Activated T-helper 2 cell treated with anti-CD3 and anti-CD28 coated beads, Interferon-gamma antibody, Interleukin-2, Interleukin-4, amounts not matched to agents 10 μg/mL and 5 μg/mL and 100 μg/mL, durations not matched to agents 14 hours and 24 hours and 36 hours (primary cell): Measurements from ENCODE around the gene C7orf57. TPM values are rescaled to one million over a fixed set of nuclear protein-coding genes. Genes with fewer than 3 reads are reported as not detected.
"Not testable (repeated sequence)": the region's sequence is repeated elsewhere in the genome, so short reads cannot be mapped to it uniquely, and the experiment has no call there.

Experiments used
- DNase-seq: peaks from one replicate; pipeline ENCODE4 v3.0.0; 2021; ENCODE audit warnings: low spot score
- H3K27ac Mint-ChIP-seq: one replicate; pipeline ENCODE4 v1.8.0; 2021; ENCODE audit warnings: mixed read lengths
- H3K27me3 Mint-ChIP-seq: one replicate; pipeline ENCODE4 v1.8.0; 2021; ENCODE audit warnings: low read depth, mixed read lengths
- H3K36me3 Mint-ChIP-seq: one replicate; pipeline ENCODE4 v1.8.0; 2021; ENCODE audit warnings: low read depth, mixed read lengths
- H3K4me1 Mint-ChIP-seq: one replicate; pipeline ENCODE4 v1.8.0; 2021; ENCODE audit warnings: low read depth, mixed read lengths
- H3K4me3 Mint-ChIP-seq: one replicate; pipeline ENCODE4 v1.8.0; 2021; ENCODE audit warnings: low read depth, mild to moderate bottlenecking, moderate library complexity, mixed read lengths
- H3K9me3 Mint-ChIP-seq: one replicate; pipeline ENCODE4 v1.8.0; 2021; ENCODE audit warnings: mixed read lengths
- intact Hi-C: fragments of 100-400 bp; cut with micrococcal nuclease; formaldehyde crosslinking; loops from one replicate; pipeline ENCODE4 v1.15.1; 2023
- total RNA-seq: library from RNA; stranded (reverse); gene quantifications from 2 replicates; pipeline ENCODE4 v1.2.3, GENCODE V29; 2022

The C7orf57 gene
- total RNA-seq, 1 donor from 2014 or later, result 0.11 TPM

DNA sequence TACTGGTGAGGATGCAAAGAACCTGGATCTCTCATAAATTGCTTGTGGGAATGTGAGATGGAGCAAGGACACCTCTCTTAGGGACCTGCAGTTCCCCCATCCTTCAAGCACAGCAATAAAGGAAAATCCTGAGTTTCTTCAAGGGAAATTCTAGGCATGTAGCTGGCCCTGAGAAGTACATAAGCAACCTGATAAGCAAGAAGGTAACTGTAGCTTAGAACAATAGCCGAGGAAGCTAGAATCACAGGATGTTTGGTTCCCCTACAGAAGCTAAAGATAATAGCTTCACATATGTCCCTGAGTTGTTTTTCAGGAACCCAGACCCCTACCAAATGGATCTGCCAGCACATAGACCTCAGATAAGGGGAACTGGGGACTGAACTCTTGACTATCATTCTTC lies 42.1 kb downstream of the C7orf57 start:
- intact Hi-C loops, result no loop called here
- Mint-ChIP-seq H3K27me3 (no peaks in the 10 kb centered on the region), H3K27ac (no peak overlapping the region), H3K4me3 (no peak overlapping the region), H3K9me3 (peaks cover 4% of the 10 kb centered on the region), H3K4me1 (peaks cover 26% of the 10 kb centered on the region), H3K36me3 (no peaks in the 10 kb centered on the region)
- DNase-seq, result no peak

- Mint-ChIP-seq H3K4me1 (peaks cover 33% of the 10 kb centered on the region), H3K36me3 (no peaks in the 10 kb centered on the region), H3K27ac (no peak overlapping the region), H3K27me3 (no peaks in the 10 kb centered on the region), H3K4me3 (no peak overlapping the region), H3K9me3 (no peaks in the 10 kb centered on the region)
- intact Hi-C loops, result no loop called here
- no peak for DNase-seq
These were observed 43.1 kb downstream of the C7orf57 start for GRCh38 chr7:48078470-48078869.

- H3K36me3 Mint-ChIP-seq, intact Hi-C loops, DNase-seq, H3K27me3 Mint-ChIP-seq, H3K9me3 Mint-ChIP-seq, H3K27ac Mint-ChIP-seq, H3K4me3 Mint-ChIP-seq: not testable (repeated sequence)
- H3K4me1 Mint-ChIP-seq, result peaks cover 48% of the 10 kb centered on the region
These were observed 47.0 kb downstream of the C7orf57 start for GRCh38 chr7:48082378-48082777.

DNA sequence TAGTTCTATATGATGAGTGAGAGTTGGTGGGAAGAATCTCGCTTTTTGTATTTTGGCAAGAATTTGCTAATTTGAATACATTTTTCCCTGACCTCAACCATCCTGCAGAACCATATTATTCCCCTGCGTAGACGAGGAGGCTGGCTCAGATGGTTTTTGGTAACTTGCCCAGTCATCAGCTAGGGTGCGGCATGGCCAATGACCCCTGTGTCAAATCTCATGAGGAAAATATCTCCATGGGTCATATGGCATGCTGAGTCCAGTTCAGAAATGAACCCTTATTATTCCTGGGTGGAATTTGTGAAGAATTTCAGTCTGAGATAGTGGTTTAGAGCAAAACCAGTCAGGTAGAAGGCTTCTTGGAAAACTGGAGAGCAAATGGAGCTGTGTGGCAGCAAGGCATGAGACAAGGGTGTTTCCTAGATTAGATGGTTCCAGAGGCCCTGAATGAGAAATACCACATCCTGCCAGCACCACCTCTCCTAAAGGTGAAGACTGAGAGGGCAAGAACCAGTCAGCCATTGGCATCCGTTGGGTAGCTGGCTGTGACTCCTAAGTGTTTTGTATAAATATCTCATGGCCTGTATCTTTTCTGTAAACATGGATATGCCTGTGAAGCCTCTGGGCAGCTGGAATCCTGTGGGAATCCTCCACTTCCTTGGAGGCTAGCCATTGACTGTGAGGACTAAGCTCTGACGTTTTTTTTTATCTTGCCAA lies 47.9 kb downstream of the C7orf57 start:
- Mint-ChIP-seq H3K27ac (peak overlapping the region; percentile 59), H3K36me3 (peaks cover 5% of the 10 kb centered on the region), H3K4me1 (peaks cover 54% of the 10 kb centered on the region), H3K9me3 (no peaks in the 10 kb centered on the region), H3K27me3 (no peaks in the 10 kb centered on the region), H3K4me3 (peak overlapping the region; percentile 27)
- intact Hi-C loops, result no loop called here
- DNase-seq, result no peak

DNA sequence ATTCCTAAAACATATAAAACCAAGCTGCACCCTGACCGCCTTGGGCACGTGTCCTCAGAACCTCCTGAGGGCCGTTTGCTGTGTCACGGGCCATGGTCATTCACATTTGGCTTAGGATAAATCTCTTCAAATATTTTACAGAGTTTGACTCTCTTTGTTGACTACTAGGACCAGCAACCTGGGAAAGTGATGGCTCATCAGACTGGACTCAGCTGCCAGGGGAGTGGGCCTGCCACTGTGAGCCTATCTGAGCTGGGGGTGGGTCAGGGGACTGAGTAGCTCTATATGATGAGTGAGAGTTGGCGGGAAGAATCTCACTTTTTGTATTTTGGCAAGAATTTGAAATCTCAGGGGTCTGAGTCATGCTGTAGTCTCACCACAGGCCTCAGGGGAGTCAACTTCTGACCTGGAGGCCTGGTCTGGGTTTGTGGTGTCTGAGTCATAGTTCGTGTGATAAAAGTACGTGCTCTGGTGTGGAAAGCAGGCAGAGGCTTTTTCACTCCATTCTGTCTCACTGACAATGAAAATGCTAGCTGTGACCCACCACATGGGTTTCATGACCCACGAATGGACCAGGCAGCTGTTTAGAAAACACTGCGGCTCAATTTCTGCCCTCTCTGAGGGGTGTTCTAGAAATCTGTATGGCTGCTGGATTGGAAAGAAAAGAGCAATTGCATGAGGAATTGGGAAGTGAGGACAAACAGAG lies 49.5 kb downstream of the C7orf57 start:
- Mint-ChIP-seq H3K36me3 (peaks cover 8% of the 10 kb centered on the region), H3K9me3 (no peaks in the 10 kb centered on the region), H3K27ac (peak overlapping the region; percentile 92), H3K4me3 (peak overlapping the region; percentile 54), H3K27me3 (no peaks in the 10 kb centered on the region), H3K4me1 (peaks cover 54% of the 10 kb centered on the region)
- DNase-seq, result peak; percentile 68
- intact Hi-C loops, result loop anchor here (1.0 to 5.0 kb wide), 10 partner anchors 11 to 213 kb away; partner anchors contain the start of genes C7orf57 and HUS1

DNA sequence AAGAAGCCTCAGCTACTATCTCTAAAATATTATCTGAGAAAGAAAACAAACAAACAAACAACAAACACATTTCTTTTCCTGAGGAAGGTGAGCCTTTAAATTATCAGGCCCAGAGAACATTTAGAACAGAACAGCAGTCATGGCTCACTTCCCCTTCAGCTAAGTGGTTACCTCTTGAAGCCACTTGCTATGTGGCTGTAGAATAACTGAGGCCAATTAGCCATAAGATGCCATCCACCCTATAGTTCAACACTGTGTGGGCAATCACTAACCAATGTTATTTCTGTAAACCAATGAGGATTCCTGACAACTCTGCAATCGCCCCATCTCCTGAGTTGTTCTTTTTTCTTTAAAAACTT lies 50.1 kb downstream of the C7orf57 start:
- H3K27ac Mint-ChIP-seq, result peak overlapping the region; percentile 92
- H3K9me3 Mint-ChIP-seq, result no peaks in the 10 kb centered on the region
- H3K4me1 Mint-ChIP-seq, result peaks cover 55% of the 10 kb centered on the region
- H3K36me3 Mint-ChIP-seq, result peaks cover 13% of the 10 kb centered on the region
- H3K4me3 Mint-ChIP-seq, result peak overlapping the region; percentile 54
- intact Hi-C loops, result loop anchor here (1.0 to 5.0 kb wide), 10 partner anchors 11 to 213 kb away; partner anchors contain the start of genes C7orf57 and HUS1
- DNase-seq, result no peak
- H3K27me3 Mint-ChIP-seq, result no peaks in the 10 kb centered on the region

DNA sequence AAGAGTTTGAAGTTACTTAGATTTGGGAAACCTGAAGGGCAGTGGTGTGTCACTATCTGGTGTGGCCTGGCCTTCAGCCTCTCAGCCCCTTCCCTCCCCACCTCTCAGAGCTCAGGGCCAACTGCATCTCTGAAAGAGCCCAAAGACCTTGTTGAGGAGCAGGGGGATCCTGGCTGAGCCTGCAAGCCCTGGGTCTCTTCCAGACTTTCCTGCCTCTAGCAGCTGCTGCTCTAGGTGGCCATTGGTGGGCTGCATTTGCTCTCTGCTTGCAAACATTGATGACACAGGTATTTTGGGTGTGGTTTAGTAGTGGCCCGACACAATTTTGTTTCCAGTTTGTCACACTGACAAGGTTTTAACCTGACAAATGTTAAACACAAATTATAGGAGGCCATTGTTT lies 50.6 kb downstream of the C7orf57 start:
- Mint-ChIP-seq H3K4me1 (peaks cover 56% of the 10 kb centered on the region), H3K27ac (peak overlapping the region; percentile 92), H3K27me3 (no peaks in the 10 kb centered on the region), H3K4me3 (peak overlapping the region; percentile 19), H3K9me3 (no peaks in the 10 kb centered on the region), H3K36me3 (peaks cover 19% of the 10 kb centered on the region)
- intact Hi-C loops, result loop anchor here (1.0 to 5.0 kb wide), 10 partner anchors 10 to 214 kb away; partner anchors contain the start of genes C7orf57 and HUS1
- DNase-seq, result no peak

- Mint-ChIP-seq H3K4me1 (peaks cover 69% of the 10 kb centered on the region), H3K9me3 (no peaks in the 10 kb centered on the region), H3K27ac (peak overlapping the region; percentile 92), H3K36me3 (peaks cover 33% of the 10 kb centered on the region), H3K27me3 (no peaks in the 10 kb centered on the region), H3K4me3 (peak overlapping the region; percentile 43)
- DNase-seq, result no peak
- intact Hi-C loops, result loop anchor here (5.0 kb wide), 4 partner anchors 45 to 215 kb away; no protein-coding TSS in a partner anchor
These were observed 52.0 kb downstream of the C7orf57 start for GRCh38 chr7:48087349-48087748.

GRCh38 chr7:48088559-48089045 lies 53.3 kb downstream of the C7orf57 start:
- H3K4me3 Mint-ChIP-seq, result peak overlapping the region; percentile 71
- no peaks in the 10 kb centered on the region for H3K9me3 Mint-ChIP-seq
- H3K27me3 Mint-ChIP-seq, result no peaks in the 10 kb centered on the region
- peaks cover 44% of the 10 kb centered on the region for H3K36me3 Mint-ChIP-seq
- H3K4me1 Mint-ChIP-seq, result peaks cover 65% of the 10 kb centered on the region
- DNase-seq, result no peak
- H3K27ac Mint-ChIP-seq, result peak overlapping the region; percentile 91
- intact Hi-C loops, result loop anchor here (1.0 to 5.0 kb wide), 7 partner anchors 9 to 216 kb away; partner anchors contain the start of gene HUS1

- peaks cover 67% of the 10 kb centered on the region for H3K4me1 Mint-ChIP-seq
- peak within 1 kb of the TSS; percentile 91 for H3K27ac Mint-ChIP-seq
- H3K36me3 Mint-ChIP-seq, result peaks cover 51% of the 10 kb centered on the region
- H3K27me3 Mint-ChIP-seq, result no peaks in the 10 kb centered on the region
- DNase-seq, result peak; percentile 88
- intact Hi-C loops, result loop anchor here (1.0 to 5.0 kb wide), 7 partner anchors 8 to 217 kb away; partner anchors contain the start of gene HUS1
- no peaks in the 10 kb centered on the region for H3K9me3 Mint-ChIP-seq
- peak within 1 kb of the TSS; percentile 71 for H3K4me3 Mint-ChIP-seq
These were observed 54.0 kb downstream of the C7orf57 start, which contains the start of gene UPP1 for GRCh38 chr7:48089046-48090003. Gene UPP1 (plus strand): TSS chr7:48089265. CDS start chr7:48094784, 5,519 bp downstream.

DNA sequence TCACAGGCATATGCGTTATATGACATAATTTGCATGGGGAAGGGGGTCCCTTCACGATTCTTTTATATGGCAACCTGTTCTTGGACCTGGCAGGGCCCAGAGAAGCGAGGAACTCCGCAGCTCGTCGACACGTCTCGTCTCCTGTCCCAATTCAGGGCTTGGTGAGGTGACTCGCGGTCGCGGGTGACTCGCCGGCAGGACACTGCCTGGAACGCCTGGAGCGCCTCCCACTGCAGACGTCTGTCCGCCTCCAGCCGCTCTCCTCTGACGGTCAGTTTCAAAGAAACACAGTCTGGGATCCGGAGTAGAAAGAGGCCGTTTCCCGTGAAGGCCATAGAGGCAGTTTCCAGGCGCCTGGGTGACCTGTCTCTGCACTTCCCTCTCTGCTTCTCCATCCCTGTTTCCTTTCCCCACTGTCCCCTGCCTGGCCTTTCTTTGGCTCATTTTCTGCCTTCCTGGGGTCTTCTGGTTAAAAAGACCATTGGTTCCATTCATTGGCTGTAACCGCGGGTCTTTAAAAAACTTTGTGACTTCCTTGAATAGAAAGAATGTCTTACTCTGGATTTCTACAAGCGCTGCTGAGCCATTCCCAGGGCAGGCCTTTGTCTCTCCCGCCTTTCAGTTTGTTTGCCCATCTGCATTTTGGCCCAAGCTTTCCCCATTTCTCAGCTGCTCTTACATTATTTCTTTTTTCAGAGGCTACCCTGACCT lies 54.9 kb downstream of the C7orf57 start:
- intact Hi-C loops, result no loop called here
- Mint-ChIP-seq H3K9me3 (no peaks in the 10 kb centered on the region), H3K27ac (peak overlapping the region; percentile 3), H3K4me3 (peak overlapping the region; percentile 71), H3K36me3 (peaks cover 61% of the 10 kb centered on the region), H3K27me3 (no peaks in the 10 kb centered on the region), H3K4me1 (peaks cover 65% of the 10 kb centered on the region)
- DNase-seq, result no peak
